ENCODE results near the gene CEP76.
"Not testable (repeated sequence)": the region's sequence is repeated elsewhere in the genome, so short reads cannot be mapped to it uniquely, and the experiment has no call there.

CEP76 gene

DNA sequence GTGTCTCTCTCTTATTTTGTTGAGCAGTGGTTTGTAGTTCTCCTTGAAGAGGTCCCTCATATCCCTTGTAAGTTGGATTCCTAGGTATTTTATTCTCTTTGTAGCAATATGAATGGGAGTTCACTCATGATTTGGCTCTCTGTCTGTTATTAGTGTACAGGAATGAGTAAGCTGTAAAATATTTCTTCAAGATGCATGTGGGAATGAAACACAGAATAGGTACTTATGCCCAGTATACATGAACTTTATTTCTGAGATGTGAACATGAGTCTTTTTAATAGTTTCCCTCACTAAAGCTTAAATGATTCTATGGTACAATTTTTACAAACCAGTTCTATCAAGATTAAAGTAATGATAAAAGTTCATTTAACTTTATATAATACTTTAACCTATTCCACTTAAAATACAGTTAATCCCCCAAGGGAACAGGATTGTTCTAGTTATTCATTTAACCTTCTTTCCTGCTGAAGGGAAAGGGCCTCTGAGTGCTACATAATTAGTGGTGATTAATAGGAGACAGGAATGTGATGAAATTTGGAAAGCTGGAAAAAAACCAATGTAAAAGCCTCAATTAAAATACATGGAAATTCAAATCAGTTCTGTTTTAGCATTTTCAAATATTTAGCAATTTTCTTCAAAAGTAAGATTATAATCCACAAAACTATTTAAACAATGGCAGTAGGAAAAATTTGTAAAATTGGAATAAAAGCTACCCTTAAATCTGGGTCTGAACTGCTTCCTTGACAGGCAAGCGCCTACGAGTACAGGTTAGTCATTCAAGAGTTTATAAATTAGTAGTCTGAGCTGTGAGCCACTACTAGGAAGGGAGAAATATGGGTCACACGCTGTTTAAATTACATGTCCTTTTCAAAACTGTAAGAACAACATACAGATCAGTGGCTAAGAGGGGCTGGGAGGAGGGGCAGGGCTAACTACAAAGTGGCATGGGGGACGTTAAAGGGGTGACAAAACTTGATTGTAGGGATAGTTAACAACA, 73.5 kb downstream of the CEP76 start:
- no peak for DNase-seq (ENCODE audit: extremely low read depth, low read depth)
- TF ChIP-seq, protein P1, sequence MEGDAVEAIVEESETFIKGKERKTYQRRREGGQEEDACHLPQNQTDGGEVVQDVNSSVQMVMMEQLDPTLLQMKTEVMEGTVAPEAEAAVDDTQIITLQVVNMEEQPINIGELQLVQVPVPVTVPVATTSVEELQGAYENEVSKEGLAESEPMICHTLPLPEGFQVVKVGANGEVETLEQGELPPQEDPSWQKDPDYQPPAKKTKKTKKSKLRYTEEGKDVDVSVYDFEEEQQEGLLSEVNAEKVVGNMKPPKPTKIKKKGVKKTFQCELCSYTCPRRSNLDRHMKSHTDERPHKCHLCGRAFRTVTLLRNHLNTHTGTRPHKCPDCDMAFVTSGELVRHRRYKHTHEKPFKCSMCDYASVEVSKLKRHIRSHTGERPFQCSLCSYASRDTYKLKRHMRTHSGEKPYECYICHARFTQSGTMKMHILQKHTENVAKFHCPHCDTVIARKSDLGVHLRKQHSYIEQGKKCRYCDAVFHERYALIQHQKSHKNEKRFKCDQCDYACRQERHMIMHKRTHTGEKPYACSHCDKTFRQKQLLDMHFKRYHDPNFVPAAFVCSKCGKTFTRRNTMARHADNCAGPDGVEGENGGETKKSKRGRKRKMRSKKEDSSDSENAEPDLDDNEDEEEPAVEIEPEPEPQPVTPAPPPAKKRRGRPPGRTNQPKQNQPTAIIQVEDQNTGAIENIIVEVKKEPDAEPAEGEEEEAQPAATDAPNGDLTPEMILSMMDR (IDR thresholded peaks at IDR 0.05; ENCODE audit: low read depth, low read length) = no peak

DNA sequence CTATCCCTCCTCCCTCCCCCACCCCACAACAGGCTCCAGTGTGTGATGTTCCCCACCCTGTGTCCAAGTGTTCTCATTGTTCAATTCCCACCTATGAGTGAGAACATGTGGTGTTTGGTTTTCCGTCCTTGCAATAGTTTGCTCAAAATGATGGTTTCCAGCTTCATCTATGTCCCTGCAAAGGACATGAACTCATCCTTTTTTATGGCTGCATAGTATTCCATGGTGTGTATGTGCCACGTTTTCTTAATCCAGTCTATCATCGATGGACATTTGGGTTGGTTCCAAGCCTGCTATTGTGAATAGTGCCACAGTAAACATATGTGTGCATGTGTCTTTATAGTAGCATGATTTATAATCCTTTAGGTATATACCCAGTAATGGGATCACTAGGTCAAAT, 75.3 kb downstream of the CEP76 start:
- DNase-seq (ENCODE audit: extremely low read depth, low read depth) = not testable (repeated sequence)

DNA sequence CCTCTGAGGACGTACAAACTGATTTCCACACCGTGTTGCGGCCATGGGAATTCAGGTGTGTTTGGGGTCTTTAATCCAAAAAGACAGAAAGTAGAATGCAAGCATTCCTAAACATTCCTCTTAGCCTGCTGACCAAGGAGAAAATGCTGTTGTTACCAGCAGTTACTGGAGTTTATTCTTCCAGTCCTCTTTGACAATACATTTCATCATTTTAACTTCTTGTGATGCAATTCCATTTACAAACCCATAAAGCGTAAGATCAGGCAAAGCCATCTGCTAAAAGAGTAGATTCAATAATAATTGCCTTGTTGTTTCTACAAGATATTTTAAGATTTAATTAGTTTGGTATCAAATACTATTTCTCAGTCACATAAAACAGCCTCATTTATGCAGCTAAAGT, 77.3 kb downstream of the CEP76 start:
- TF ChIP-seq, protein P1 (IDR thresholded peaks at IDR 0.05; ENCODE audit: low read depth, low read length) = no peak

More for the DNA sequence above, 77.3 kb downstream of the CEP76 start:
- DNase-seq (ENCODE audit: extremely low read depth, low read depth) = no peak
